Measurements from ENCODE around the gene EIF5AL1.

The EIF5AL1 gene

DNA sequence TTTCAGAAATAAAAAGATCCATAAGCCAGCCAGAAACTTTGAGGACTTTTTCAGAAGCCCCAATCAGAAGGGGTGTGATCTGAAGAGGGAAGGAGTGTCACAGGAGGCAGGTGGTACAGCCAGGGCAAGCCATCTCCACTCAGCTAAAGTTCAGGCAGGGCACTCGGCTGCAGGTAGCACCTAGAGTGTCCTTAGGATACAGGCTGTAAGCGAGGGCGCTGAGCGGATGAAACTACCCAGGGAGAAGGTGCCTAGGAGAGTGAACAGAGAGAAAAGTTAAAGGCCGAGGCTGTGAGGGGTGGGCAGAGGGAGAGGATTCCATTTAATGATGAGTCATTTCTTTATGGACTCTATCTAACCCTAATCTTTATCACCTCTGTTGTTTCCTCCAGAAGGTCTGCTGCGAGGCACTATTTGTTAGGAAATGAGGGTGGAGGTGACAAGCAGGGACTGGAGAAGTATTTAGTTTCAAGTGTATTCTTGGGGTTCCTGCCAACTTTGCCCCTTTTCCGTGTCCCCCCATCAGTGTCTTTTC is 37.1 kb upstream of the EIF5AL1 start:
- Histone ChIP-seq H2AFZ (ENCODE audit: low read depth, low read length) (no peak overlapping the region), H3K79me2 (ENCODE audit: insufficient read depth, low read length) (no peaks in the 10 kb centered on the region), H3K36me3 (ENCODE audit: insufficient read depth, low read length) (no peaks in the 10 kb centered on the region), H3K27me3 (ENCODE audit: insufficient read depth, low read length, poor library complexity) (peaks cover 27% of the 10 kb centered on the region), H3K9ac (ENCODE audit: low read depth, low read length) (no peak overlapping the region), H3K9me3 (ENCODE audit: insufficient read depth, low read length, severe bottlenecking) (no peaks in the 10 kb centered on the region), H3K4me1 (ENCODE audit: insufficient read depth, low read length) (no peaks in the 10 kb centered on the region), H3K27ac (ENCODE audit: low read length) (no peak overlapping the region), H3K4me2 (ENCODE audit: insufficient read depth, low read length) (no peak overlapping the region), H3K4me3 (ENCODE audit: low read depth in 1 of 2, low read length in 2 of 2) (no peak overlapping the region), H4K20me1 (ENCODE audit: insufficient read depth, low read length) (no peaks in the 10 kb centered on the region)
- ATAC-seq (ENCODE audit: insufficient read depth, low read depth) (no peak), DNase-seq (no peak)
- no peak for TF ChIP-seq EZH2 (IDR thresholded peaks at IDR 0.05; ENCODE audit: borderline replicate concordance, low read depth, low read length, severe bottlenecking)
- TF ChIP-seq CTCF (IDR thresholded peaks at IDR 0.05; ENCODE audit: borderline replicate concordance, extremely low read depth, low read length, poor library complexity, severe bottlenecking): no peak

GRCh38 chr10:79475877-79476276 is 36.5 kb upstream of the EIF5AL1 start:
- H3K4me2 ChIP-seq (ENCODE audit: insufficient read depth, low read length): no peak overlapping the region
- no peaks in the 10 kb centered on the region for H3K9me3 ChIP-seq (ENCODE audit: insufficient read depth, low read length, severe bottlenecking)
- DNase-seq (no peak), ATAC-seq (ENCODE audit: insufficient read depth, low read depth) (no peak)
- no peak overlapping the region for H3K9ac ChIP-seq (ENCODE audit: low read depth, low read length)
- no peaks in the 10 kb centered on the region for H3K4me1 ChIP-seq (ENCODE audit: insufficient read depth, low read length)
- H3K36me3 ChIP-seq (ENCODE audit: insufficient read depth, low read length): no peaks in the 10 kb centered on the region
- peaks cover 27% of the 10 kb centered on the region for H3K27me3 ChIP-seq (ENCODE audit: insufficient read depth, low read length, poor library complexity)
- H3K79me2 ChIP-seq (ENCODE audit: insufficient read depth, low read length): no peaks in the 10 kb centered on the region
- TF ChIP-seq CTCF (IDR thresholded peaks at IDR 0.05; ENCODE audit: borderline replicate concordance, extremely low read depth, low read length, poor library complexity, severe bottlenecking) (no peak), EZH2 (IDR thresholded peaks at IDR 0.05; ENCODE audit: borderline replicate concordance, low read depth, low read length, severe bottlenecking) (no peak)
- H4K20me1 ChIP-seq (ENCODE audit: insufficient read depth, low read length): no peaks in the 10 kb centered on the region
- H3K4me3 ChIP-seq (ENCODE audit: low read depth in 1 of 2, low read length in 2 of 2): no peak overlapping the region
- H2AFZ ChIP-seq (ENCODE audit: low read depth, low read length): no peak overlapping the region
- H3K27ac ChIP-seq (ENCODE audit: low read length): no peak overlapping the region

GRCh38 chr10:79476645-79477044 is 35.7 kb upstream of the EIF5AL1 start:
- Histone ChIP-seq H2AFZ (ENCODE audit: low read depth, low read length) (no peak overlapping the region), H3K4me1 (ENCODE audit: insufficient read depth, low read length) (no peaks in the 10 kb centered on the region), H3K9me3 (ENCODE audit: insufficient read depth, low read length, severe bottlenecking) (no peaks in the 10 kb centered on the region), H3K27me3 (ENCODE audit: insufficient read depth, low read length, poor library complexity) (peaks cover 29% of the 10 kb centered on the region), H3K27ac (ENCODE audit: low read length) (no peak overlapping the region), H3K4me3 (ENCODE audit: low read depth in 1 of 2, low read length in 2 of 2) (no peak overlapping the region), H4K20me1 (ENCODE audit: insufficient read depth, low read length) (no peaks in the 10 kb centered on the region), H3K79me2 (ENCODE audit: insufficient read depth, low read length) (no peaks in the 10 kb centered on the region), H3K36me3 (ENCODE audit: insufficient read depth, low read length) (no peaks in the 10 kb centered on the region), H3K4me2 (ENCODE audit: insufficient read depth, low read length) (no peak overlapping the region), H3K9ac (ENCODE audit: low read depth, low read length) (no peak overlapping the region)
- ATAC-seq (ENCODE audit: insufficient read depth, low read depth) (no peak), DNase-seq (no peak)
- TF ChIP-seq CTCF (IDR thresholded peaks at IDR 0.05; ENCODE audit: borderline replicate concordance, extremely low read depth, low read length, poor library complexity, severe bottlenecking): no peak

- H2AFZ ChIP-seq (ENCODE audit: low read depth, low read length): no peak overlapping the region
- H3K4me1 ChIP-seq (ENCODE audit: insufficient read depth, low read length): no peaks in the 10 kb centered on the region
- no peak overlapping the region for H3K9ac ChIP-seq (ENCODE audit: low read depth, low read length)
- H3K4me2 ChIP-seq (ENCODE audit: insufficient read depth, low read length): no peak overlapping the region
- no peak overlapping the region for H3K4me3 ChIP-seq (ENCODE audit: low read depth in 1 of 2, low read length in 2 of 2)
- H3K9me3 ChIP-seq (ENCODE audit: insufficient read depth, low read length, severe bottlenecking): no peaks in the 10 kb centered on the region
- ATAC-seq (ENCODE audit: insufficient read depth, low read depth) (no peak), DNase-seq (no peak)
- H3K27ac ChIP-seq (ENCODE audit: low read length): no peak overlapping the region
- no peaks in the 10 kb centered on the region for H4K20me1 ChIP-seq (ENCODE audit: insufficient read depth, low read length)
- H3K27me3 ChIP-seq (ENCODE audit: insufficient read depth, low read length, poor library complexity): peaks cover 30% of the 10 kb centered on the region
- H3K36me3 ChIP-seq (ENCODE audit: insufficient read depth, low read length): no peaks in the 10 kb centered on the region
- H3K79me2 ChIP-seq (ENCODE audit: insufficient read depth, low read length): no peaks in the 10 kb centered on the region
- TF ChIP-seq CTCF (IDR thresholded peaks at IDR 0.05; ENCODE audit: borderline replicate concordance, extremely low read depth, low read length, poor library complexity, severe bottlenecking): no peak
- no peak for TF ChIP-seq EZH2 (IDR thresholded peaks at IDR 0.05; ENCODE audit: borderline replicate concordance, low read depth, low read length, severe bottlenecking)
Measured at GRCh38 chr10:79477456-79477855, 34.9 kb upstream of the EIF5AL1 start.

Measured in DND-41 (cell line).